ENCODE measurements around the gene CBLN4.

Gene CBLN4

GRCh38 chr20:55964790-55965189, 40.5 kb downstream of the CBLN4 start:
- H3K27me3 ChIP-seq (replicated peaks; ENCODE audit: insufficient read depth, low read length), result no peaks in the 10 kb centered on the region
- H4K20me1 ChIP-seq (ENCODE audit: insufficient read depth, low read length), result no peaks in the 10 kb centered on the region
- H3F3A ChIP-seq (ENCODE audit: insufficient read depth, low read length), result no peaks in the 10 kb centered on the region
- no peaks in the 10 kb centered on the region for H3K36me3 ChIP-seq (replicated peaks; ENCODE audit: insufficient read depth, low read length)
- no peak overlapping the region for H3K4me3 ChIP-seq (ENCODE audit: low read length)
- no peak for TF ChIP-seq CTCF (IDR thresholded peaks at IDR 0.05; ENCODE audit: low read length)
- no peak for TF ChIP-seq EZH2phosphoT487 (IDR thresholded peaks at IDR 0.05; ENCODE audit: low read length)
- TF ChIP-seq EZH2 (optimal IDR thresholded peaks at IDR 0.05; ENCODE audit: low read depth, low read length), result no peak
- H3K9me2 ChIP-seq (replicated peaks; ENCODE audit: insufficient read depth, low read length), result no peaks in the 10 kb centered on the region
- no peak overlapping the region for H3K4me2 ChIP-seq (ENCODE audit: low read depth, low read length)
- H2AFZ ChIP-seq (ENCODE audit: low read length), result no peak overlapping the region
- H3K79me2 ChIP-seq (ENCODE audit: low read length), result no peaks in the 10 kb centered on the region
- no peaks in the 10 kb centered on the region for H3K4me1 ChIP-seq (ENCODE audit: low read length)
- no peak for DNase-seq
- H3K27ac ChIP-seq (ENCODE audit: low read length), result no peak overlapping the region
- no peak overlapping the region for H3K9ac ChIP-seq (ENCODE audit: low read length)
- H3K9me3 ChIP-seq (replicated peaks; ENCODE audit: insufficient read depth, low read length), result no peaks in the 10 kb centered on the region

GRCh38 chr20:55961376-55962330, 43.7 kb downstream of the CBLN4 start:
- H3K79me2 ChIP-seq (ENCODE audit: low read length), result no peaks in the 10 kb centered on the region
- no peak overlapping the region for H2AFZ ChIP-seq (ENCODE audit: low read length)
- TF ChIP-seq CTCF (IDR thresholded peaks at IDR 0.05; ENCODE audit: low read length) (no peak), EZH2 (optimal IDR thresholded peaks at IDR 0.05; ENCODE audit: low read depth, low read length) (no peak), EZH2phosphoT487 (IDR thresholded peaks at IDR 0.05; ENCODE audit: low read length) (no peak)
- H3K27ac ChIP-seq (ENCODE audit: low read length), result no peak overlapping the region
- no peaks in the 10 kb centered on the region for H3K9me2 ChIP-seq (replicated peaks; ENCODE audit: insufficient read depth, low read length)
- no peaks in the 10 kb centered on the region for H4K20me1 ChIP-seq (ENCODE audit: insufficient read depth, low read length)
- H3K4me3 ChIP-seq (ENCODE audit: low read length), result no peak overlapping the region
- DNase-seq, result no peak
- H3K27me3 ChIP-seq (replicated peaks; ENCODE audit: insufficient read depth, low read length), result no peaks in the 10 kb centered on the region
- no peaks in the 10 kb centered on the region for H3F3A ChIP-seq (ENCODE audit: insufficient read depth, low read length)
- H3K4me2 ChIP-seq (ENCODE audit: low read depth, low read length), result no peak overlapping the region
- H3K9me3 ChIP-seq (replicated peaks; ENCODE audit: insufficient read depth, low read length), result no peaks in the 10 kb centered on the region
- H3K9ac ChIP-seq (ENCODE audit: low read length), result no peak overlapping the region
- H3K4me1 ChIP-seq (ENCODE audit: low read length), result no peaks in the 10 kb centered on the region
- H3K36me3 ChIP-seq (replicated peaks; ENCODE audit: insufficient read depth, low read length), result no peaks in the 10 kb centered on the region

- H3K36me3 ChIP-seq (replicated peaks; ENCODE audit: insufficient read depth, low read length), result no peaks in the 10 kb centered on the region
- no peak for DNase-seq
- H3K27ac ChIP-seq (ENCODE audit: low read length), result no peak overlapping the region
Observed at GRCh38 chr20:55953201-55953600, 52.1 kb downstream of the CBLN4 start.

More at GRCh38 chr20:55953201-55953600, 52.1 kb downstream of the CBLN4 start:
- Histone ChIP-seq H3K9ac (ENCODE audit: low read length) (no peak overlapping the region), H2AFZ (ENCODE audit: low read length) (no peak overlapping the region), H3K4me1 (ENCODE audit: low read length) (no peaks in the 10 kb centered on the region), H3K4me2 (ENCODE audit: low read depth, low read length) (no peak overlapping the region), H3K4me3 (ENCODE audit: low read length) (no peak overlapping the region), H3K9me2 (replicated peaks; ENCODE audit: insufficient read depth, low read length) (no peaks in the 10 kb centered on the region), H3K9me3 (replicated peaks; ENCODE audit: insufficient read depth, low read length) (no peaks in the 10 kb centered on the region), H3F3A (ENCODE audit: insufficient read depth, low read length) (no peaks in the 10 kb centered on the region), H3K27me3 (replicated peaks; ENCODE audit: insufficient read depth, low read length) (no peaks in the 10 kb centered on the region), H4K20me1 (ENCODE audit: insufficient read depth, low read length) (no peaks in the 10 kb centered on the region), H3K79me2 (ENCODE audit: low read length) (no peaks in the 10 kb centered on the region)
- TF ChIP-seq EZH2 (optimal IDR thresholded peaks at IDR 0.05; ENCODE audit: low read depth, low read length) (no peak), EZH2phosphoT487 (IDR thresholded peaks at IDR 0.05; ENCODE audit: low read length) (no peak), CTCF (IDR thresholded peaks at IDR 0.05; ENCODE audit: low read length) (no peak)

Measured in MM.1S (cell line).